ENCODE results near the gene HIPK3.

Gene HIPK3

GRCh38 chr11:33272338-33273107 lies 15.3 kb downstream of the HIPK3 start:
- TF ChIP-seq CREB1 (IDR thresholded peaks at IDR 0.05; ENCODE audit: low read depth): no peak
- TF ChIP-seq FOXM1 (IDR thresholded peaks at IDR 0.05; ENCODE audit: borderline replicate concordance, low read depth): no peak
- no peak for TF ChIP-seq ZBTB7A (IDR thresholded peaks at IDR 0.05; ENCODE audit: low read depth)
- TF ChIP-seq NFIC (IDR thresholded peaks at IDR 0.05): no peak
- TF ChIP-seq USF1 (IDR thresholded peaks at IDR 0.05): no peak
- TF ChIP-seq EGR1 (IDR thresholded peaks at IDR 0.05): no peak
- TF ChIP-seq YY1 (IDR thresholded peaks at IDR 0.05; ENCODE audit: low read depth): no peak
- TF ChIP-seq EP300 (IDR thresholded peaks at IDR 0.05; ENCODE audit: borderline replicate concordance): no peak
- no peak for TF ChIP-seq TCF12 (IDR thresholded peaks at IDR 0.05; ENCODE audit: low read depth)

- TF ChIP-seq TCF12 (IDR thresholded peaks at IDR 0.05; ENCODE audit: low read depth): no peak
Observed at GRCh38 chr11:33273656-33274055, 16.5 kb downstream of the HIPK3 start.

- TF ChIP-seq RAD21 (IDR thresholded peaks at IDR 0.05; ENCODE audit: low read depth) (no peak), CEBPB (IDR thresholded peaks at IDR 0.05) (no peak), TEAD4 (IDR thresholded peaks at IDR 0.05) (no peak), REST (IDR thresholded peaks at IDR 0.05; ENCODE audit: low read depth) (no peak), TAF1 (IDR thresholded peaks at IDR 0.05; ENCODE audit: low read depth) (no peak), FOXM1 (IDR thresholded peaks at IDR 0.05; ENCODE audit: borderline replicate concordance, low read depth) (no peak)
Observed at GRCh38 chr11:33280411-33280810, 23.2 kb downstream of the HIPK3 start.

GRCh38 chr11:33281758-33282157 lies 24.6 kb downstream of the HIPK3 start:
- TF ChIP-seq TAF1 (IDR thresholded peaks at IDR 0.05; ENCODE audit: low read depth): no peak
- TF ChIP-seq EP300 (IDR thresholded peaks at IDR 0.05; ENCODE audit: borderline replicate concordance): no peak
- TF ChIP-seq MAX (IDR thresholded peaks at IDR 0.05): no peak
- TF ChIP-seq YY1 (IDR thresholded peaks at IDR 0.05; ENCODE audit: low read depth): no peak
- TF ChIP-seq FOXM1 (IDR thresholded peaks at IDR 0.05; ENCODE audit: borderline replicate concordance, low read depth): no peak
- TF ChIP-seq NFIC (IDR thresholded peaks at IDR 0.05): no peak
- no peak for TF ChIP-seq CEBPB (IDR thresholded peaks at IDR 0.05)

- TF ChIP-seq FOXM1 (IDR thresholded peaks at IDR 0.05; ENCODE audit: borderline replicate concordance, low read depth): no peak
- no peak for TF ChIP-seq TCF12 (IDR thresholded peaks at IDR 0.05; ENCODE audit: low read depth)
- TF ChIP-seq NFIC (IDR thresholded peaks at IDR 0.05): no peak
- TF ChIP-seq YY1 (IDR thresholded peaks at IDR 0.05; ENCODE audit: low read depth): no peak
- TF ChIP-seq CREB1 (IDR thresholded peaks at IDR 0.05; ENCODE audit: low read depth): no peak
Observed at GRCh38 chr11:33284818-33285217, 27.6 kb downstream of the HIPK3 start.

- TF ChIP-seq TEAD4 (IDR thresholded peaks at IDR 0.05) (no peak), EP300 (IDR thresholded peaks at IDR 0.05; ENCODE audit: borderline replicate concordance) (no peak), RAD21 (IDR thresholded peaks at IDR 0.05; ENCODE audit: low read depth) (no peak), REST (IDR thresholded peaks at IDR 0.05; ENCODE audit: low read depth) (no peak), MAX (IDR thresholded peaks at IDR 0.05) (no peak), NFIC (IDR thresholded peaks at IDR 0.05) (no peak), TAF1 (IDR thresholded peaks at IDR 0.05; ENCODE audit: low read depth) (no peak), FOXM1 (IDR thresholded peaks at IDR 0.05; ENCODE audit: borderline replicate concordance, low read depth) (no peak), CREB1 (IDR thresholded peaks at IDR 0.05; ENCODE audit: low read depth) (no peak)
Observed at GRCh38 chr11:33290319-33290718, 33.1 kb downstream of the HIPK3 start.

All from Ishikawa (cell line).